H1 (cell line): Measurements from ENCODE around the gene ACVR2A. TPM values are rescaled to one million over a fixed set of nuclear protein-coding genes. Genes with fewer than 3 reads are reported as not detected.

Experiments
- HDAC2 ChIP-seq, 2 experiments: fragments of 300-600 bp in 1 of 2; sonication (generic) in 1 of 2; IDR thresholded peaks; 2 replicates each; pipeline ENCODE4 v1.6.1; 2011 to 2012; ENCODE audit warnings: low read depth in 2 of 2, low read length in 2 of 2, mild to moderate bottlenecking in 2 of 2, moderate library complexity in 2 of 2, borderline replicate concordance in 1 of 2, inconsistent platforms in 1 of 2
- MAFK ChIP-seq: IDR thresholded peaks from 2 replicates; pipeline ENCODE4 v1.6.1; 2012; ENCODE audit warnings: low read depth, mild to moderate bottlenecking, improper control_type of control experiment, low read length
- SRF ChIP-seq: IDR thresholded peaks from 2 replicates; pipeline ENCODE4 v1.6.1; 2011; ENCODE audit warnings: mild to moderate bottlenecking, low read depth, low read length, moderate library complexity
- TAF7 ChIP-seq: optimal IDR thresholded peaks from 2 replicates; pipeline ENCODE3; 2011; ENCODE audit warnings: low read depth, mild to moderate bottlenecking, inconsistent platforms, low read length, moderate library complexity, borderline replicate concordance
- polyA plus RNA-seq, 7 experiments: library from polyadenylated mRNA; depleted of rRNA in 3 of 7; stranded (reverse) in 5 of 7; unstranded in 2 of 7; fragments of >200 nt in 5 of 7; fragments of 200-250 nt in 2 of 7; gene quantifications; 1 replicate in 5 of 7; 2 replicates in 1 of 7; 4 replicates in 1 of 7; pipeline versions ENCODE4 v1.2.1 to v1.2.3, GENCODE V29; 2011 to 2013; ENCODE audit warnings: missing spikeins in 2 of 7, mixed read lengths in 2 of 7
- small RNA-seq: library from polyadenylated mRNA; stranded (forward); fragments of <200 nt; extraction: miRNeasy Mini kit (QIAGEN cat#:217004); gene quantifications from one replicate; pipeline ENCODE3, GENCODE V24; 2013; ENCODE audit not compliant: insufficient read depth
- total RNA-seq: library from RNA; stranded (reverse); fragmentation: NEBNext Ultra II Directional; extraction: Animal tissue kit (Norgen Biotek cat#: 25700); gene quantifications from 2 replicates; pipeline ENCODE4 v1.2.1, GENCODE V29; 2021

The ACVR2A gene
- total and polyA plus RNA-seq, 2 of the 8 experiments (the other 6 are each of a cell fraction or from before 2014, with no cell fraction given): 3.4 to 18.1 TPM

DNA sequence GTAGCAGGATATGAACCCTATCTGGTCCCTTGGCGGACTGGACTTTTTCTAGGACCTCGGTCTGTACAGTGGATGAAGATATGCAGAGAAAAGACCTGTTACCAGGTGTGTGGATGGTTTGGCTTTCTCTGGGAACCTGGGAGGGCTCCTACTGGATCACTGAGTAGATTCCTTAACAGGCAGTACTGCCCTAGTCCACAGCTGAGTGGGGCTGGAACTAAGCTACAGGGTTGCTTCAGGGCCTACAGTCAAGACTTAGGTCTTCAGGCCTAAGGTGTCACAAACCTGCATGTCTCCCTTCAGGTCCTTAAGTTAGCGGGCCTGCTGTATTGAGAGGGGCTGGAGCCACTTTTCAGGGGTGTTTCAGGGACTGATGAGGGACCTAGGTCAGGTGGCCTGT is 132.8 kb downstream of the ACVR2A start (continued):
- TF ChIP-seq HDAC2 (IDR thresholded peaks at IDR 0.05; ENCODE audit: borderline replicate concordance in 1 of 2, low read depth in 2 of 2, low read length in 2 of 2) (no peak), SRF (no peak), TAF7 (no peak), MAFK (no peak)

Small RNA genes within 50 kb of the gene (small RNA-seq; reads per million reads assigned to genes)
- gene RNU6-1275P: not detected

Other genes with a start within 250 kb of the ACVR2A start
- gene ORC4, start 175.7 kb downstream of the ACVR2A start, total RNA-seq: 63.4 and 63.7 TPM in 2 replicates
- gene ORC4, start 175.7 kb downstream of the ACVR2A start, polyA plus RNA-seq (2011; rRNA removed): 19.2 and 22.7 TPM in 2 replicates
- 29.4 and 29.6 TPM in 2 replicates for gene MBD5, start 176.1 kb downstream of the ACVR2A start, total RNA-seq
- 8.5 and 9.7 TPM in 2 replicates for gene MBD5, start 176.1 kb downstream of the ACVR2A start, polyA plus RNA-seq (2011; rRNA removed)